SK-N-SH (cell line): ENCODE measurements around the gene PAK1.

Source experiments
- EP300 ChIP-seq, 2 experiments: IDR thresholded peaks; 2 replicates each; pipeline versions ENCODE4 v1.4.0 to v1.6.1; 2012; ENCODE audit warnings: borderline replicate concordance in 1 of 2, low read depth in 1 of 2, low read length in 1 of 2
- NRF1 ChIP-seq: IDR thresholded peaks from 2 replicates; pipeline ENCODE4 v1.6.1; 2012; ENCODE audit warnings: low read depth, mild to moderate bottlenecking, low read length
- SIN3A ChIP-seq: IDR thresholded peaks from 2 replicates; pipeline ENCODE4 v1.6.1; 2012; ENCODE audit warnings: low read depth, mild to moderate bottlenecking, low read length, moderate library complexity, borderline replicate concordance
- SMC3 ChIP-seq: IDR thresholded peaks from 2 replicates; pipeline ENCODE4 v1.6.1; 2012; ENCODE audit warnings: low read depth, low read length, improper control_type of control experiment
- USF1 ChIP-seq: IDR thresholded peaks from 2 replicates; pipeline ENCODE4 v1.4.0; 2012; ENCODE audit warnings: low read depth, borderline replicate concordance
- TF ChIP-seq, protein P1 (sequence below): fragments of 200-600 bp; sonication (generic); IDR thresholded peaks from 2 replicates; pipeline ENCODE4 v1.6.1; 2017; ENCODE audit warnings: antibody characterized with exemption, mild to moderate bottlenecking, moderate library complexity
- TF ChIP-seq, protein P2 (sequence below): fragments of 150-350 bp; IDR thresholded peaks from 2 replicates; pipeline ENCODE4 v1.6.1; 2016; ENCODE audit warnings: mild to moderate bottlenecking, low read depth, low read length

DNA sequence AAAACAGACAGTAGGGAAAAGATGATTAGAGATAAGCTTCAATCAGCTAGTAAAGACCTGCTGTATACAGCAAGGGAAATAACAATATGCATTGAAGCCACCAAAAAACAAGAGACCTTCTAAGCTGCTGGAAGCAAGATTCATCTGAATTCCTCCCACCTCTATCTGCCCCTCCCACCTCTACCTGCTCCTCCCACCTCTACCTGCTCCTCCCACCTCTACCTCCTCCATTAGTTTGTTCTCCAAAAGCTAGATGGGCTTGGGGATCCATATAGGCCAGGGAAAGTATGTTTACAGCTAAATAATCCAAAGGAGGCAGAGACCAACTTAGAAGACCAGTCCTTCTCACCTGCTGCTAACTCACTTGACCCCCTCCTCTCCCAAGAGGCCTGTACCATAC is 33.2 kb downstream of the PAK1 start:
- TF ChIP-seq SMC3 (no peak), SIN3A (no peak), NRF1 (no peak), EP300 (IDR thresholded peaks at IDR 0.05; ENCODE audit: borderline replicate concordance in 1 of 2, low read depth in 1 of 2, low read length in 1 of 2) (no peak), USF1 (no peak)
- TF ChIP-seq, protein P1, sequence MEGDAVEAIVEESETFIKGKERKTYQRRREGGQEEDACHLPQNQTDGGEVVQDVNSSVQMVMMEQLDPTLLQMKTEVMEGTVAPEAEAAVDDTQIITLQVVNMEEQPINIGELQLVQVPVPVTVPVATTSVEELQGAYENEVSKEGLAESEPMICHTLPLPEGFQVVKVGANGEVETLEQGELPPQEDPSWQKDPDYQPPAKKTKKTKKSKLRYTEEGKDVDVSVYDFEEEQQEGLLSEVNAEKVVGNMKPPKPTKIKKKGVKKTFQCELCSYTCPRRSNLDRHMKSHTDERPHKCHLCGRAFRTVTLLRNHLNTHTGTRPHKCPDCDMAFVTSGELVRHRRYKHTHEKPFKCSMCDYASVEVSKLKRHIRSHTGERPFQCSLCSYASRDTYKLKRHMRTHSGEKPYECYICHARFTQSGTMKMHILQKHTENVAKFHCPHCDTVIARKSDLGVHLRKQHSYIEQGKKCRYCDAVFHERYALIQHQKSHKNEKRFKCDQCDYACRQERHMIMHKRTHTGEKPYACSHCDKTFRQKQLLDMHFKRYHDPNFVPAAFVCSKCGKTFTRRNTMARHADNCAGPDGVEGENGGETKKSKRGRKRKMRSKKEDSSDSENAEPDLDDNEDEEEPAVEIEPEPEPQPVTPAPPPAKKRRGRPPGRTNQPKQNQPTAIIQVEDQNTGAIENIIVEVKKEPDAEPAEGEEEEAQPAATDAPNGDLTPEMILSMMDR: no peak
- TF ChIP-seq, protein P2, sequence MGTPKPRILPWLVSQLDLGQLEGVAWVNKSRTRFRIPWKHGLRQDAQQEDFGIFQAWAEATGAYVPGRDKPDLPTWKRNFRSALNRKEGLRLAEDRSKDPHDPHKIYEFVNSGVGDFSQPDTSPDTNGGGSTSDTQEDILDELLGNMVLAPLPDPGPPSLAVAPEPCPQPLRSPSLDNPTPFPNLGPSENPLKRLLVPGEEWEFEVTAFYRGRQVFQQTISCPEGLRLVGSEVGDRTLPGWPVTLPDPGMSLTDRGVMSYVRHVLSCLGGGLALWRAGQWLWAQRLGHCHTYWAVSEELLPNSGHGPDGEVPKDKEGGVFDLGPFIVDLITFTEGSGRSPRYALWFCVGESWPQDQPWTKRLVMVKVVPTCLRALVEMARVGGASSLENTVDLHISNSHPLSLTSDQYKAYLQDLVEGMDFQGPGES: no peak
